GM18867 (cell line): ENCODE results near the gene IDH3G.

ENCODE experiments used
- ATAC-seq: cut with Tn5 transposase; IDR thresholded peaks from one replicate; pipeline ENCODE4 v1.9.1; 2021; ENCODE audit warnings: mild to moderate bottlenecking, moderate library complexity; ENCODE audit not compliant: unreplicated experiment

IDH3G gene

DNA sequence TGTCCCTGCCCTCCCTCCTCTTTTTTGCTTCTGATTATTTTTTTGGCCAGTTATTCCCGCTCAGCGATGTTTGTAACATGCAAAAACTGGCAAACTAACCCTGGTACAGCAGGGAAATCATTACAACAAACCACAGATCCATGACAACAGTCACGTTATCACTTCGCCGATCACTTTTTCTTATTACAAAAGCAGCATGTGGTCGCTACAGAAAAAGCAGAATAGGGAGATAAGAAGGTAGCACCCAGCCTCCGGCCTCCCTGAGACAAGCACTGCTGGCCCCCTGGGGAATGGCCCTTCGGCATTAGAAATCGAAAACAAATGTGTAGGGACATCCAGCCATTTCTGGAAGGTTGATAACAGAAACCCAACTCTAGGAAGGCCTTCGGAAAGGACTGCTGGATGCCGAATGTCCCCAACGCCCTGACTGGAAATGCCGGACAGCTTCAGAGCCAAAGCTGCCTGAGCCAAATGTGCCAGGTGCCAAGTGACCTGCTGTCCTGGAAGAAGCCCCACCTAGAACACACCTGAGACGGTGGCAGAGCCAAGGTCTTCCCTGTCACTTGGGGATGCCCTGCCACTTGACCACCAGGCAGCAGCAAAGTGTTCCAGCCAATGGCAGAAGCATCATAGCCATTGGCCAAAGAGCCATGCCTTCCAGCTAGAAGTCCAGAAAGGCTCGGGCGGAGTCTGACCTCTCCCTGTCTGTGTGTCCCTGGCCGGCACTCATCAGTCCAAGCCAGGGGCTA lies 2.9 kb downstream of the IDH3G start:
- no peak for ATAC-seq

GRCh38 chrX:153789654-153790053 lies 4.5 kb downstream of the IDH3G start:
- no peak for ATAC-seq

DNA sequence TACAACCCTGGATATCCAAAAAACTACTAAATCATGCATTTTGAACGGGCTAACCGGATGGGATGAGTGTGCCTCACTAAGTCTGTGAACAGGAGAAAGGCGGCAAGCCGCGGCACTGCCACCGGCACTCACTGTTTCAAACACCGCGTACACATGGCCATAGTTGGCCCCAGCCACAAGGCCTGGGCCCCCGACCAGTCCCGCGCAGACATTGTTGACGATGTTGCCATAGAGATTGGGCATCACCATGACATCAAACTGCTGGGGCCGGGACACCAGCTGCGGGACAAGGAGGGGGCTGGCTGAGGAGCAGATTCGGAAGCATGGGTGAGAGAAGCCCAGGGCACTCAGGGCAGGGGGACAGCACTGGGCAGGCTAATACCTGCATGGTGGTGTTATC lies 7.5 kb downstream of the IDH3G start:
- no peak for ATAC-seq

DNA sequence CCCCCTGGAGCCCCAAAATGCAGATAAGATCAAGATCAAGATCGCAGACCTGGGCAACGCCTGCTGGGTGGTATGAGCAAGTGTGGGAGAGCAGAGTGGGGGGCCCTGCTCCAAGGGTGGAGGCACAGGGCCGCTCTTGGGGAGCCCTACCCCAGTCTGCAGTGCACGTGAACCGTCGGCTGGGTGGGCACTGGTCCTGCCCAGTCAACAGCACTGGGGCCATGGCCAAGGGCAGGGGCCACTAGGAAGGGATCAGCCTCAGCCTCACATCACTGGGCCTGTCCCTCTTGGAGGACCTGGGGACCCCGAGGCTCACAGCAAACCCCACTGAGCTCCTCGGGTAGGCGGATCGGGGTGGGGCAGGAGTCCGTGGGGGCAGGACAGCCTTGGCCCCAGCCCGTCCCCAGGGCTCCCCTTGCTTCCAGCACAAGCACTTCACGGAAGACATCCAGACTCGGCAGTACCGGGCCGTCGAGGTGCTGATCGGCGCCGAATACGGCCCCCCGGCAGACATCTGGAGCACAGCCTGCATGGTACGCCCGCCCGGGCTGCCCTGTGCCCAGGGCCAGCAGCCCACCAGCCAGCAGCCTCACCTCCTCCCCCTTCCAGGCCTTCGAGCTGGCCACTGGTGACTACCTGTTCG lies 9.7 kb downstream of the IDH3G start:
- ATAC-seq = no peak

- no peak for ATAC-seq
These were observed 10.7 kb downstream of the IDH3G start for GRCh38 chrX:153783378-153784013.

DNA sequence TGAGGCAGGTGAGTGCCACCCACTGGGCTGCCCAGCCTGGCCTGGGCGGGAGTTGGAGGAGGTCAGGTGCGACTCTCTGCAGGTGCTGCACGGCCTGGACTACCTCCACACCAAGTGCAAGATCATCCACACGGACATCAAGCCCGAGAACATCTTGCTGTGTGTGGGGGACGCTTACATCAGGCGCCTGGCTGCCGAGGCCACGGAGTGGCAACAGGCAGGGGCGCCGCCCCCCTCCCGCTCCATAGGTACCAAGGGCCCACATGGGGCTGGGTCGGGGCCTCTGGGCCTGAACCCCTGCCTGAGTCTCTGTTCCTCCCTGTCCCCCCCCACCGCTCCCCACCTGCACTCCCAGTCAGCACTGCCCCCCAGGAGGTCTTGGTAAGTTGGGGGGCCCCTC lies 11.3 kb downstream of the IDH3G start:
- no peak for ATAC-seq

- no peak for ATAC-seq
These were observed 11.9 kb downstream of the IDH3G start for GRCh38 chrX:153782313-153782712.

- ATAC-seq = no peak
These were observed 12.6 kb downstream of the IDH3G start for GRCh38 chrX:153781428-153782047.

- no peak for ATAC-seq
These were observed 13.3 kb downstream of the IDH3G start, which contains the start of gene SRPK3 for GRCh38 chrX:153780678-153781427. TSS of gene SRPK3 (plus strand) at chrX:153781041. CDS start at chrX:153781087, 46 bp downstream.

- no peak for ATAC-seq
These were observed 14.1 kb downstream of the IDH3G start for GRCh38 chrX:153779891-153780677.

DNA sequence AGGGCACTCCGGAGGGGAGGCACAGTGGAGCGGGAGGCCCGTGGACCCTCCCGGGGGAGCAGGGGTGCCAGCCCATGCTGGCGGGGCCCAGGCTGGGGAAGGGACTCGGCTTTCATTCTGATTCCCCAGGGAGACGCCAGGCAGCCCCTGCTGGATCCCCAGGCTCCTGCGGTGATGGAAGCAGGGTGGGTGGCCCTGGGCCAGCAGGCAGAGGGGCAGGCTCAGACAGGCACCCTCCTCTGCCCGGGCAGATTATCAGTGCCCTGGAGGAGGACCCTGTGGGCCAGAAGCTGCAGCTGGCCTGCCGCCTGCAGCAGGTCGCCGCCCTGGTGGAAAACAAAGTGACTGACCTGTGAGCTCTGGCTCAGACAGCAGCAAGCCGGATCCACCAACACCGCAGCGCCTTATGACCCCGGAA lies 15.5 kb downstream of the IDH3G start:
- no peak for ATAC-seq

DNA sequence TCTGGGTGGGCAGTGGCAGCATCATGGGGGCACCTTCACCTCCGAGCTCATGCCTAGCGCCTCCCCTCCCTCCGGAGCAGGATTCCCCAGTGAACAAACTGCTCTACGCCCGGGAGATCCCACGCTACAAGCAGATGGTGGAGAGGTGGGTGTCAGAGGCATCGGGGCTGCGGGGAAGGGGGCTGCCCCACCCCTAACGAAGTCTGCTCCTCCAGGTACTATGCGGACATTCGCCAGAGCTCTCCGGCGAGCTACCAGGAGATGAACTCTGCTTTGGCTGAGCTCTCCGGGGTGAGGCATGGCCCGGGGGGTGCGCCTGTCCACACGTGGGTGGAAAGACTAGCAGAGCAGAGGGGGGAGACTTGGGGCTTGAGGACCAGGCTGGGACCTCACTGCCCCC lies 16.0 kb downstream of the IDH3G start:
- no peak for ATAC-seq

GRCh38 chrX:153777261-153778090 lies 16.7 kb downstream of the IDH3G start:
- ATAC-seq = no peak

DNA sequence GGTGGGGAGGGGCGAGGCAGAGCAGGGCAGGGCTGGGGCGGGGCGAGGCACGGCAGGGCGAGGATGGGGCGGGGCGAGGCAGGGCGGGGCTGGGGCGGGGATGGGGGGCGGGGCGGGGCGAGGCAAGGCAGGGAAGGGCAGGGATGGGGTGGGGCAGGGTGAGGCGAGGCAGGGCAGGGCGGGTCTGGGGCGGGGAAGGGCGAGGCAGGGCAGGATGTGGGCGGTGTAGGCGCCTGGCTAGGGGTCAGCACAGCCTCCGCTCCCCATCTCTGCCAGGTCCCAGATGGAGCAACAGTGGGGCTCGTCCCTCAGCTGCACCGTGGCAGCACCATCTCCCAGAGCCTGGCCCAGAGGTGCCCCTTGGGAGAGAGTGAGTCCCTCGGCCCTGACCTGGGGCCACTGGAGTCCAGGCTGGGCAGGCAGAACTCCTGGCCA lies 17.5 kb downstream of the IDH3G start:
- no peak for ATAC-seq

- ATAC-seq = no peak
These were observed 18.0 kb downstream of the IDH3G start for GRCh38 chrX:153776120-153776599.

DNA sequence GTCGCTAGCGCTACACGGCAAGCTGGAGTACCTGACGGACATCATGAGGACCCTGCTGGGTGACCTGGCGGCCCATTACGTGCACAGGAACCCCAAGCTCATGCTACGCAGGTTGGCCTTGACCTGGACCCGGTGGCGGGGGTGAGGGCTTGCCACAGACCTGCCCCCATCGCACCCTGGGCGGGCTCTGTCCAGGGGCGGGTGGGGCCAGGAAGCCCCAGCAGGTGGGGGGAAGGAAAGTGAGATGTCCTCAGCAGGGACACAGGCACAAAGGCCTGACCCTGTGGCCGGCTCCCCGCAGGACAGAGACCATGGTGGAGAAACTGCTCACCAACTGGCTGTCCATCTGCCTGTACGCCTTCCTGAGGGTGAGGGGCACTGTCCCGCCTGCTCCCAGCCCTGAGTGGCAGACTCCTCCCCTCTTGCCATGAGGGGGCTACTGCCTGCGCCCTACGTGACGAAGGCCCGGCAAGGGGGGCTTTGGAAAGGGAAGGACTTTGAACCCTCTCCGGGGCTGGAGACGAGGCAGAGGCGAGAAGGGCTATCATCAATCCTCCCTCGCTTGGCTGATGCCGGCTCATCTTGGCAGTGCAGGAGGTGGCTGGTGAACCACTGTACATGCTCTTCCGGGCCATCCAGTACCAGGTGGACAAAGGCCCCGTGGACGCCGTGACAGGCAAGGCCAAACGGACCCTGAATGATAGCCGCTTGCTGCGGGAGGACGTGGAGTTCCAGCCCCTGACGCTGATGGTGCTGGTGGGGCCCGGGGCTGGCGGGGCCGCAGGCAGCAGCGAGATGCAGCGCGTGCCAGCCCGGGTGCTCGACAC lies 18.7 kb downstream of the IDH3G start:
- ATAC-seq = no peak

GRCh38 chrX:153774576-153775292 lies 19.4 kb downstream of the IDH3G start:
- no peak for ATAC-seq
